ENCODE data around the gene COX7A2. TPM values are rescaled to one million over a fixed set of nuclear protein-coding genes. Genes with fewer than 3 reads are reported as not detected.

The COX7A2 gene, protein sequence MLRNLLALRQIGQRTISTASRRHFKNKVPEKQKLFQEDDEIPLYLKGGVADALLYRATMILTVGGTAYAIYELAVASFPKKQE
- 80.7 and 128 TPM in 2 replicates for total RNA-seq

DNA sequence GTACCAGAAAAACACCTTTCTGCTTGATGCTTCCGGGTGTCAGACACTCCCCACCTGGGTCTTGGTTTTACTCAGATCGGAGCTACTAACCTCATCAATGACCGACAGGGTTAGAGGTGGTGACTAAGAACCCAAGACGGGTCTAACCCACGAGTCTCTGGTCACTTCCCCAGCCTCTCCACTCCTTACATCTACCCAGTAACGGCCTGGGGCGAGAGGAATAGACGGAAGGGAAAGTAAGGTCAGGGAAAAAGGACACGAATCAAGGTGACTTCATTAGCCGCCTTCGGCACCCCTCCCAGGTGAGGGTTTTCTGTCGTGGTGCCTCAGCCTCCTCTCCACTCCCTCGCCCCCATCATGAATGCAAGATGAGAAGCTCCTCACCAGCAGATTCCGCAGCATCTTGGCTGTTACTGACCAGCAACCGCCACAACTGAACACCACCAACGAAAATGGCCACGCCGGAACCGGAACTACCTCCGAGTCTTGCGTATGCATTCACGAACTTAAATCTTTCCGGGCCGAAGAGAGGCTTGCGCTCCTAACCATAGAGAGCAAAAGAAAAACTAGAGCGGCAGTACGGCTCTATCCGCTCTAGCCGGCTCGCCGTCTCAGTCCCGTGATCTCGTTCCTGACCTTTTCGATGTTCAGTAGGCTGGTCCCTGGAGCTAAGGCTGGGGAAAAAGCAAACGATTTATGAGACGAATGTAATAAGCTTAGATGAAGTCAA is at the start of gene COX7A2:
COX7A2 (minus strand) TSS at position 469 of the 730 bp plus-strand sequence; CDS start at position 402, 67 bp downstream.
- peak; percentile 95 for DNase-seq (ENCODE audit: low read depth, low spot score)

DNA sequence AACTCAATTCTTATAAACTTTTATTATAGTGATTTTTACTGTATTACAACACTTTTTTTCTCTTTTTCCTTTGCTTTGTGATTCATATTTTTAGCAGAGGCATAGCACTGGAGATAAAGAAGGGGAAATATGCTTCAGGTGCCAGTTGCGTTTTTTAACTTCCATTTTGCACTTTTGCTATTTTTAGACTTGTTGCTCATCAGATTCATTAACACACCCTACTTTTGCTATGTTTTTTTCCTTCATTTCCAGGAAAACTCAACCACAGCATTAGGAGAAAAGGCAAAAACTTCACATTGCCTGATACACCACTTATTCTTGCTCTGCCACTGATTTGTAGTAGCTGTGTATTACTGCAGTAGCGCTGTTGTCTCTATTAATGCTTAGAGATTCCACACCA is 49.0 kb upstream of the COX7A2 start:
- DNase-seq (ENCODE audit: low read depth, low spot score) = no peak

DNA sequence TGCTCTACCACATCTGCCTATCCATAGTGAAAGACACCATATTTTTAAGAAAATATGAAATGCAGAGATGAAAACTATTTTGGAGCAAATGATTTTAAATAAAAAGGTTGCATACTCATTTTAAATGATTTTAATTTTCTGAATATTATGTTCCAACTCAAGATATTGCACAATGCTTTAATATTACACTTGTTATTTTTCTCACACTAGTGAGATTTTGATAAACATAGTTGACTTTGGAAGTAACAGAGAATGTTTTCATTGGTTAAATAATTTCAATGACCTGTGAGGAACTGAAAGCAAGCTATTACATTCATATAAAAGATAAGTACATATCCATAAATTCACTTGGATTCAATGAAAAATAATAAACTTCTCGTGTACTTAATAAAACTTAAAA is 48.1 kb upstream of the COX7A2 start:
- DNase-seq (ENCODE audit: low read depth, low spot score) = no peak

DNA sequence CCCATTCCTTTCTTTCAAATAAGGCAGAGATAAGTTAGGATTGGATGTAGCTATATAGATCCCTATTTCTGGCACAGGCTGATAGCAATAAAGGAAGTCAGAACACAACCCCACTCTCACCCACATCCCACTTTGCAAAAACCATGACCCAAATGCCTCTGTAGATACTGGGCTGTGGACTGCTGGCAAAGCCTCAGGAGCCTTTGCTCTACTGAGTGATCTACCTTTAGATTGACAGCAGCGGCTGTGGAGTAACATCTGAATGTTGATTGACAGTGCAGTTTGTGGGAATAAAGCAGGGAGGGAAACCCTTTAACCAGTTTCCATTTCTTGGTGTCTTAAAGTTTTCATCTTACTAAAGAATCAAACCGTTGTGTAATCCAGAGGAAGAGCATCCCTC is 47.7 kb upstream of the COX7A2 start:
- DNase-seq (ENCODE audit: low read depth, low spot score) = no peak

DNA sequence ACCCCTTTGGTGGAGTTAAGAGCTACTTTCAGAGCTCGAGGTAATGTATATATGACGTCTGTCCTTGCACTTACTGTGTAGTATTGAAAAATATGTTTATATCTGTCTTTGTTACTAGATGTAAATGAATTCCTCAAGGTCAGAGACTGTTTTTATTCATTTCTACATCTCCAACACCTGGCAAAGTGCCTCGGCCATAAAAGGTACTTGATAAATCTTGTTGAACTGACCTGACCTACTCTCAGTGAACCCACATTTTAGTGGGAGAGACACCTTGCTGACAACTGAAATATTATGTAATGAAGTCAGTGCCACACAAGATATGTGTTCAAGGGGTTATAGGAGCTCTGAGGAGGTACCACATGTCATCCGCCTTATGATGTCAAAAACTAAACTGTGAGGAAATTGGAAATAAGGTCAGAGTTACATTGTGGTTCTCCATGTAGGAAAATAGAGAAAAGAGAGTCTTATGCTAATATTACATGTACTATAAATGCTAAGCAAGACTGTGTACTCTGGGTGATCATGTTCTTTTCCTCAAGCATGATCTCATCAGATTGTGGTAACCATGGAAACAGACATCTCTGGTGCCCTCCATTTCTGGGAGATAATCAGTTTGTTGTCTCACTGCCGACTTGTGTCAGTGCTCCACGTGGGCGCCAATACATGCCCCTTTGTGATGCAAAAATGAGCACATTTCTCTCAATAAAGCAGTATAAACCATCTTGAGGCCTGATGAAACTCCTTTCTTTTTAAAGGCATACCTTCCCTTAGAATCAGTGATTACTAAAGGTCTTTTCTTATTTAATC is 46.7 kb upstream of the COX7A2 start:
- DNase-seq (ENCODE audit: low read depth, low spot score) = no peak

DNA sequence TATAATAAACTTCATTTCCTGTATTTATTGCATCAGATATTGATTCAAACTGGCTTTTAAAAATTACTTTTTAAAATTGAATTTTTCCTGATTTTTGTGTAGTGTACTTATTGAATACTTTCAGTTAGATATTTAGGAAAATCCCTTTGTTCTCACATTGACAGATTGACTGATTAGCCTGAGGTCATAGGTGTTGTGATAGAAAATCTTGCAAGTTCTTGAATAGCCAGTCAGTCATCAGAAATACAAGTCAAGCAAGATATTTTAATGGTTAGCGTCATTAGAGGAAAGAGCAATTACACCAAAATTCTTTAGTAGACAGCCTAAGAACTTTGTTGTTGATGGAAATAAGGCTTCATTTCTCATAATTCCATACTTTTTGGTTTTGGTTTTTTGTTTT is 44.4 kb upstream of the COX7A2 start:
- DNase-seq (ENCODE audit: low read depth, low spot score) = no peak

DNA sequence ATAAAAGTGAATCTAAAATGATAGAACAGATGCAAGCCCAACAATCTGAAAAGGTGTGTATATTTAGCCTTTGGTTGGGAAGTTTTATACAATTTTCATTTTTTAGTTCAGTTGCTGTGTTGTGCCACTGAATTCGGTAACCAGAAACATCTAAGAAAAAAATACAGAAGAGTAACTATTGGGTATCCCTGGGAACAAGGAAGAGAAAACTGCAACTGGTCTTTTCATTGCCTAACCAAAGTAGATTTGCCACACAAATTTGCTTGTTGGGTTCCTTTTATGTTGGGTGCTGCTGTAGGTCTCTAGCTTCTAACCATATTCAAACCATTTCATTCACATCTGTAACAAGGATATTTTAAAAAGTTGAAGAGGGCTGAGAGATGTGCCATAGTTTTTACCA is 43.8 kb upstream of the COX7A2 start:
- DNase-seq (ENCODE audit: low read depth, low spot score) = no peak

DNA sequence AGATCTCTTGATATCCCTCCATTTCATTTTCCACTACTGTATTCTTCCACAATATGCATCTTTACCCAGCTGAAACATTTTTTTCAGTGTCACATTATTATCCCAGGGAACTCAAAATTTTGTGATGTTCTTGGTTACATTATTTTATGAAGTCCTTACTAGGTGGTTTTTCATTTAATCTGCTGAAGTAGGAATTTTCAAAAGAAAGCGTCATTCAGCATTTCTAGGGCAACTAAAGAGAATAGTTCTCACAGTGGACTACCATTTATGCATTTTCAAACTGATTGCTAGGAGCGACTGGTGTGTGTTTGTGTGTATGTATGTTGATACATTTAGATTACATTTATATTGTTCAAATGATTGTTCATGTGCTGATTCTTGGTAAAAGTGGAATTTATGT is 43.4 kb upstream of the COX7A2 start:
- no peak for DNase-seq (ENCODE audit: low read depth, low spot score)

DNA sequence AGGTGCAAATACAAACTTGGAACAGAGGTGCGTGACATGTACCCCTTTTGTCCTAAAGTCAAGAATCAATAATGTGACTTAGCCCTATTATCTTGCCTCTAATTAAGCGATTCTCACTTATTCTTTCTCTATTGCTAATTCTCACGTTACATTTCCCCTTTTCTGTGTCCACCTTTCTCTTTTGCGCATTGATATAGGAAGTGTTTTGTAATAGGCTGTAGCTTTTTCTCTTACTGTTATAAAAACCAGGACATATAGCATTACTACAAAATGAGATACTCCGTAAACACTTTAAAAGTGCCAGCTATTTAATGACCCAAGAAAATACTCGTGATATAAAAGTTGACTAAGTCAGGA is 41.7 kb upstream of the COX7A2 start:
- no peak for DNase-seq (ENCODE audit: low read depth, low spot score)

DNA sequence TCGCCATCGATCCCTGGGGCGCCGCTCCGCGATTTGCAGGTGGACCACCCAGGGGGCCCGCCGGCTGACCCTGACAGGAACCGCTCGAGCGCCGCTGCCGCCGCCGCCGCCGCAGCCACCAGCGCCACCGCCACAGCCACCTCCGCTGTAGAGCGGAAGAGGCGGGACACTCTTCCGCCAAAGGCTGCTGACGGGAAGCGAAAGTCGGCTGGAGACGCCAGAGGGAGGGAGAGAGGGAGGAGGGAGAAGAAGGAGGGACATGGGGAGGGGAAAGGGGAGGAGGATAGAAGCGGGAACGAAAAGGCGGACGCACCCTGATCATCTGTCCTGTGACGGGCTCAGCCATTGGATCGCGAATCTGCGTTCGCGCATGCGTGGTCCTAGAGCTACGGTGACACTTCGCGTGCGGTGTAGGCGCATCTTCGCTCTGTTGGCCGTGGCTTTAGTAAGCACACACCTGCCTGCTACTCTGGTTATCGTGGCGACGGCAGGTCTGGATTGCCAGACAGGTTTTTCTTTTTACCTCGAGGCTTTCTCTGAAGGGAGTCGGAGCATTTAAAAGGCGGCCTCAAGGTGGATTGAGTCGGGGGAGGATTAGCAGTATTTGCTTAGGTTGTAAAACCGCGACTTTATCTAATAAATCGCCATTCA is 41.2 kb upstream of the COX7A2 start, which contains the start of gene TMEM30A:
TMEM30A (minus strand) TSS at position 161 of the 651 bp plus-strand sequence; CDS start at position 7, 154 bp downstream.
- peak; percentile 99 for DNase-seq (ENCODE audit: low read depth, low spot score)

DNA sequence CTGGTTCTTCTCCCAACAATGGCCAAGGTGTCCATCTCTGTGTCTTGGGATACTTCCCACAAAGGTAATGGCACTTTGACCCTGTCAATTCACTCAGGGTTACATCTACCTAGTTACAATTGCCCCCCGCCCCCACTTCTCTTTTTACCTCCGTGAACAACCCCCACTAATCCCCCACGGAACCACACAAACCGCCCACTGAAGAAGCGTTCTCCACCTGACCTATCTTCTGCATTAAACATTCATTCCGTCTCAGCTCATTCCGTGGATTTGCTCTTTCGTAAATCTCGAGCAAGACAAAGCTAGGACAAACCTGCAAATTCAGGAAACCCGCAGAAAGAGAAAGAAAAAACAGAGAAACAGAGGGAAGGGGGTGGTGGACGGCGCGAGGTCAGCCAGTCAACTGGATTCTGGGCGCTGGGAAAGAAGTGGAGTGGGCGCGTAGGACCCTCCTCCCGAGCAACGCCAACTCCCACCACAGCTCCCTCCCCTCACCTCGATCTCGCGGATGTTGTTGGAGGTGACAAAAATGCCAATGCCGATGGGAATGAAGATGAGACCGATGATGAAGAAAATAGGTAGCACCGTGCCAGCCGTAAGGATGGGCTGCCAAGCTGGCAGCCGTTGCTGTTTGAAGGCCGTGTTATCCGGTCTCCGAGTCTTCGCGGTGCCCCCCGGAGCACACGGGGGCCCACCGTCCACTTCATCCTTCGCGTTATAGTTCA is 40.5 kb upstream of the COX7A2 start:
- DNase-seq (ENCODE audit: low read depth, low spot score) = no peak

DNA sequence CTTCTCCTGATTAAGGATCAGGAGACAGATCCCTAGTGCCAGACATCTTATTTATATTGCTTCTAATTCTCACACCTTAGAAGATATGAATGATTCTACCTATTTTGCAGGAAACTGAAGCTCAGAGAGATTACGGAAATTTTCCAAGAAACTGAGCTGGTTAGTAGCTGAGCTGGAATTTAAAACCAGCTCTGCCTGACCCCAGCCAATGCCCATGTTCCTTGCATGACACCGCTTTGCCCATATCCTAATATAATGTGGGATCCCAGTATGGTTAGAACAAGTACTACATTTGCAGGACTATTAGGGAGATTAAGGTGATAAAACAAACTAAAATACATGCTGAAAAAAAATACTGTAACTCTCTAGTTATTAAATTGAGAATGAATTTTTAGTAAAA is 39.1 kb upstream of the COX7A2 start:
- DNase-seq (ENCODE audit: low read depth, low spot score) = no peak

DNA sequence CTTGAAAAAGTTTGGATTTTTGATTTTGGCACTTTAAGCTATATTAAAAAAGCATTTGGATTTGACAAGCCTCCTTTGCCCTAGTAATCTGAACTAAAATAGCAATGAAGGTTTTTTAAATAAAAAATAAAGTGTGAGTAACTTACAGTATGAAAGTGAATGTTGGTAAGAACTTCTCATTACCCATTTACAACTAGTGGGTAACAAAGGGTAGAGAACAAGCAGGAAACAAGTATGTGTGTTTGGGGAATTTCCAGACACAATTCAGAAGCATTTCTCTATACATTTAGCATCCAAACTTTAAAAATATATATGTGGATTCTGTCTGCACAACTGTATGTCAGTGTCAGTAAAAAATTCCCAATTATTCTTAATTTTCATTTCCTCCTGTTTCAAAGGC is 38.1 kb upstream of the COX7A2 start:
- no peak for DNase-seq (ENCODE audit: low read depth, low spot score)

DNA sequence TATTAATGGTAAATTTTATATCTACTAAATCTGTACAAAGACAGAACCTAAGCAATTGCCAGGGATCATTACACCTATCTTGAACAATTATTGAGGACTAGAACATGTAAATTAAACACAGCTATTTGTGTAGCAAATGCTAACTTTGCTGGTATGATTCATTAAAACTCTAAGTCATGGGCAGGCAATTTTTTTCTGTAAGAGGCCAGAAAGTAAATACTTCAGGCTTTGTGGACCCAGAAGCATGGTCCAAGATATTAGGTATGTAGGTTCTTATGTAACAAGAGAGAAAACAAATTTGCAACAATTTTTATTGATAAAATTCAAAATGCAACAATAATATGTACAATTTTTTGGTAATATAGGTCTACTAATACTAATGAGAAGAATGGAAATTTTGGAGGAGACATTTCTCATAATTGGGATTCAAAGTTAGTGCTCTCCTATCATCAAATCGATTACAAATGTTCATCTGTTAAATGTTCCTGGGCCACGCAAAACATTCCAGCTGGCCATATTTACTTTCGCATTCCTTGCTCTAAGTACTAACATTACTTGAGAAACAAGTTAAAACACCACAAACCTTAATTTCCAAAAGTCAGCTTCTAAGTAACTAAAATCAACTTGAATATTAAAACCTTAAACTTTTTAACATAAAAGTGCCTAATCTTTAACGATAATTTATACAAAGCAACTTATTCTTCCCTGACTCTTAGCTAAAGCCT is 36.7 kb upstream of the COX7A2 start:
- no peak for DNase-seq (ENCODE audit: low read depth, low spot score)

DNA sequence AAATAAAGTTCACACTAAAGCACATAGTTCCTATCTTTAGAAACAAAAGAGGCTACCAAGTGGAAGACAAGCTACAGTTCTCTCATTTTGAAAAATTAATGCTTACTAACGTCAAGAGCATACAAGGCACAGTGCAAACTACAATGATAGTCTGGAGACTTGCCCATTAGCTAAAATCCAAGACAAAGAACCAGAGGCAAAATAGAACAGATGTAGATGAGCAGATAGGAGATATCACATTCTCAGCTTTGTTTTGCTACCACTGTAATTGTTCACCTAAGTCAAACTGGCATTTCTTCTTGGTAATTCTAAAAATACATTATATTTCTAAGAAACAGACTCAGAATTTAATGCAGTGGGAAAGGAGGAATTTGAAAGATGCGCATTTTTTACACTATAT is 35.8 kb upstream of the COX7A2 start:
- DNase-seq (ENCODE audit: low read depth, low spot score) = peak; percentile 53

DNA sequence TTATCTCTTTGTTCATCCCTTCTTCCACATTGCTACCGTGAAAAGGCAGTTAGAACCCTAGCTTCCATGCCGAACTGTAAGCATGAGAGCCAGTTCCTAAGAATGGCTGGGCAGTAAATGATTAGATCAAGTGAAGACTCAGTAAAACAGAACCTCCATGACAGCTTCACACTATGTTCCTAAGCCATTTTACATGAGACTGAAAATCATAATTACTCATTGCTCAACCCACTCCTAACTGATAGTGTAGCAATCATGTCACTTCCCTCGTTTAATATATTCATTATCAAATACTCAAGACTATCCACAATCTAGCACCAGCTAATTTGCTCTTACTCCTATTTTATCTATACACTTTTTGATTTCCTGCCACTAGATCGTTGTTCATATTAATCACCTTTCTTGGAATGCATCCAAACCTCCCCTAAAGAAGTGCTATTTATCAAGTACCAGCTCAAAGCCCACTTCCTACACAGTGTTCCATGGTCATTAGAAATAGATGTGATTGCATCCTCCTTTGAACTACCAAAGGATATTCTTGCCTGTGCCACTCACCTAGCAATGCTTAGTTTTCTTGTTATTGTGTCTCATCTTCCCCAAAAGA is 35.0 kb upstream of the COX7A2 start:
- no peak for DNase-seq (ENCODE audit: low read depth, low spot score)

DNA sequence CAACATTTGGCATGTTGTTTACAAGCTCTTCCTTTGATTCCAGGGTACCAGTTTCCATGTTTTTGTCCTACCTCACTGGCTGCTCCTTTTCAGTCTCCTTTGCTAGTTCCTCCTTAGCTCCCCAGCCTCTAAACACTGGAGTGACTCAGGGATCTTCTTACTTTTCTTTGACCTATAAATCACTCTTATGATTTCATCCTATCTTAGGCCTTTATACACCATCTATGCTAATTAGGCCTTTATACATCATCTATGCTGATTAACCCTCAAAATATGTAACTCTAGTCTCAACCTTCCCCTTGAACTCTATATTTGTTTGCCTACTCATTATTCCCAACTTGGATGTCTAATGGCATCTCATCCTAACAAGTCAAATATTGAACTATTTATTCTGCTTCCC is 31.5 kb upstream of the COX7A2 start:
- no peak for DNase-seq (ENCODE audit: low read depth, low spot score)

DNA sequence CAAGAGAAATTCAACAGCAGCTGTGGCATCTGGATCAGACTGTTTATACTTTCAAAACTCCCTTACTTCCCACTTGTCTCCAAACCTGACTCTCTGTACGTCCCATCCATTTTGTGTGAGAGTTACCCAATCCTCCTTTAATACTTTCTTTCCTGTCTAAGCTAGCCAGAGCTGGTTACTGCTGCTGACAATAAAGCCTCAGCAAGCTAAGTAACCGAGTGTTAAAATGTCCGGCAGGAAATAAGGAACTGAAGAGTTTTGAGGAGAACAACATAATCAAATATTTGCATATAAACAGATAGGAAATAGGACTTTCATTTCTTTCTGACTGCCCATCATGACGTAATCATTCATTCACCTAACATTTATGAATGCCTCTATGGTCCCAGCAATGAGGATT is 29.4 kb upstream of the COX7A2 start:
- DNase-seq (ENCODE audit: low read depth, low spot score) = no peak

DNA sequence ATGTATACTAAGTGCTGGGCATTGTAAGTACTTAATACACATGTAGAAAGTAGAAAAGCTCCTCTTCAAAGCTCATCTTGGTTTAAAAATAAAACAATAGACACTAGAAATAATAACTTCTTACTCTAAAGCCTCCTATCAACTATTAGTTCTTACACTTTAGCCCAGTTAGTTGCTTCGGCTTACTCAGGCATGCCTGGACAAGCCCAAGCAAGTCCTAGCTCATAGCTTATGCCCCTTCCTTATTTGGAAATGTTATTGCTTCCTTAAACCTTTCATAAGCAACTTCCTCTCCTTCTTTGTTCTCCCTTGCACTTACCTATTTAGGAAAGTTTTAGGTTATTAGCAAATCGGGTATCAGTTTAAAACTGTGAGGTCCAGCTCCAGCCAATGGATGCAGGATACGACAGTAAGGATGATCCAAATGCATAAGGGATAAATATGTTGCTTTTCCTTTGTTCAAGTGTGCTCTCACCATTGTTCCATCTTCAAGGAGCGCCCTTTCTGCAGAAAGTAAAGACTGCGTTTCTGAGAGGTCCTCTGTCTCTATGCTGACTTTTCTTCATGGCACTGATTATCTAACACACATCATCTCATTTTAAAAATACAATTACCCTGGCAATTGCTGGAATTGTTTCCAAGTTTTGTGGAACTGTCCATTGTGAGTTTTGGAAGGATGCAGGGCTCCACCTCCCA is 28.7 kb upstream of the COX7A2 start:
- no peak for DNase-seq (ENCODE audit: low read depth, low spot score)

DNA sequence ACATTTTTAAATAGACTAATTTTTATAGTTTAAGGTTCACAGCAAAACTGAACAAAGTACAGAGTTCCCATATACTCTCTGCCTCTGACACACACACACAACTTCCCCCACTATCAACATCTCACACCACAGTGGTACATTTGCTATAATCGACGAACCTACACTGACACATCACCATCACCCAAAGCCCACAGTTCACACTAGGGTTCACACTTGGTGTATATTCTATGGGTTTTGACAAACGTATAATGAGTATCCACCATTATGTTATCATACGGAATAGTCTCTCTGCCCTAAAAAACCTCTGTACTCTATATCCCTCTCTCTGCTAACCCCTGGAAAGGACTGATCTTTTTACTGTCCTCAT is 25.4 kb upstream of the COX7A2 start:
- DNase-seq (ENCODE audit: low read depth, low spot score) = no peak

Data from pulmonary artery endothelial cell (primary cell).